ENCODE data around the gene ASCC1.
A peak's percentile ranks its signal among the peaks of the same experiment; 100 is the strongest.
"Not testable (repeated sequence)": the region's sequence is repeated elsewhere in the genome, so short reads cannot be mapped to it uniquely, and the experiment has no call there.

ASCC1 gene

GRCh38 chr10:72215611-72216549 lies at the start of gene ASCC1, which contains the start of gene ANAPC16:
Gene ASCC1, minus strand, starts transcription at chr10:72216276. Its CDS starts 2,978 bp downstream, at chr10:72213298.
Gene ANAPC16, plus strand, starts transcription at chr10:72216012. Its CDS starts 7,903 bp downstream, at chr10:72223915.
- peak; percentile 93 for DNase-seq (ENCODE audit: low spot score)

GRCh38 chr10:72265508-72265907 lies 49.4 kb upstream of the ASCC1 start:
- DNase-seq (ENCODE audit: low spot score): no peak

GRCh38 chr10:72264536-72264935 lies 48.5 kb upstream of the ASCC1 start:
- no peak for DNase-seq (ENCODE audit: low spot score)

- no peak for DNase-seq (ENCODE audit: low spot score)
These were observed 47.7 kb upstream of the ASCC1 start for GRCh38 chr10:72263613-72264241.

GRCh38 chr10:72261784-72262404 lies 45.8 kb upstream of the ASCC1 start:
- DNase-seq (ENCODE audit: low spot score): no peak

- DNase-seq (ENCODE audit: low spot score): no peak
These were observed 45.1 kb upstream of the ASCC1 start for GRCh38 chr10:72260976-72261783.

- DNase-seq (ENCODE audit: low spot score): peak; percentile 87
These were observed 44.3 kb upstream of the ASCC1 start for GRCh38 chr10:72260239-72260975.

GRCh38 chr10:72259491-72260238 lies 43.6 kb upstream of the ASCC1 start:
- no peak for DNase-seq (ENCODE audit: low spot score)

GRCh38 chr10:72258617-72259016 lies 42.5 kb upstream of the ASCC1 start:
- DNase-seq (ENCODE audit: low spot score): no peak

- DNase-seq (ENCODE audit: low spot score): no peak
These were observed 41.2 kb upstream of the ASCC1 start for GRCh38 chr10:72257051-72257892.

- DNase-seq (ENCODE audit: low spot score): no peak
These were observed 40.1 kb upstream of the ASCC1 start for GRCh38 chr10:72255977-72256729.

- DNase-seq (ENCODE audit: low spot score): peak; percentile 84
These were observed 38.9 kb upstream of the ASCC1 start for GRCh38 chr10:72254813-72255568.

- no peak for DNase-seq (ENCODE audit: low spot score)
These were observed 37.5 kb upstream of the ASCC1 start for GRCh38 chr10:72253578-72253977.

GRCh38 chr10:72252972-72253371 lies 36.9 kb upstream of the ASCC1 start:
- no peak for DNase-seq (ENCODE audit: low spot score)

- DNase-seq (ENCODE audit: low spot score): no peak
These were observed 35.6 kb upstream of the ASCC1 start for GRCh38 chr10:72251635-72252034.

GRCh38 chr10:72250666-72251065 lies 34.6 kb upstream of the ASCC1 start:
- peak; percentile 76 for DNase-seq (ENCODE audit: low spot score)

GRCh38 chr10:72249176-72249862 lies 33.2 kb upstream of the ASCC1 start:
- not testable (repeated sequence) for DNase-seq (ENCODE audit: low spot score)

Data from AG08396 (cell line).